ENCODE measurements around the gene ALS2CL.
"Not testable (repeated sequence)": the region's sequence is repeated elsewhere in the genome, so short reads cannot be mapped to it uniquely, and the experiment has no call there.

The ALS2CL gene, protein sequence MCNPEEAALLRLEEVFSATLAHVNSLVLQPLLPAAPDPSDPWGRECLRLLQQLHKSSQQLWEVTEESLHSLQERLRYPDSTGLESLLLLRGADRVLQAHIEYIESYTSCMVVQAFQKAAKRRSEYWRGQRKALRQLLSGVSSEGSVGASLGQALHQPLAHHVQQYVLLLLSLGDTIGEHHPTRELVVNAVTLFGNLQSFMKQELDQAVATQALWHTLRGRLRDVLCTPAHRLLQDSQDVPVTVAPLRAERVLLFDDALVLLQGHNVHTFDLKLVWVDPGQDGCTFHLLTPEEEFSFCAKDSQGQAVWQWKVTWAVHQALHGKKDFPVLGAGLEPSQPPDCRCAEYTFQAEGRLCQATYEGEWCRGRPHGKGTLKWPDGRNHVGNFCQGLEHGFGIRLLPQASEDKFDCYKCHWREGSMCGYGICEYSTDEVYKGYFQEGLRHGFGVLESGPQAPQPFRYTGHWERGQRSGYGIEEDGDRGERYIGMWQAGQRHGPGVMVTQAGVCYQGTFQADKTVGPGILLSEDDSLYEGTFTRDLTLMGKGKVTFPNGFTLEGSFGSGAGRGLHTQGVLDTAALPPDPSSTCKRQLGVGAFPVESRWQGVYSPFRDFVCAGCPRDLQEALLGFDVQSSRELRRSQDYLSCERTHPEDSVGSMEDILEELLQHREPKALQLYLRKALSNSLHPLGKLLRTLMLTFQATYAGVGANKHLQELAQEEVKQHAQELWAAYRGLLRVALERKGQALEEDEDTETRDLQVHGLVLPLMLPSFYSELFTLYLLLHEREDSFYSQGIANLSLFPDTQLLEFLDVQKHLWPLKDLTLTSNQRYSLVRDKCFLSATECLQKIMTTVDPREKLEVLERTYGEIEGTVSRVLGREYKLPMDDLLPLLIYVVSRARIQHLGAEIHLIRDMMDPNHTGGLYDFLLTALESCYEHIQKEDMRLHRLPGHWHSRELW

DNA sequence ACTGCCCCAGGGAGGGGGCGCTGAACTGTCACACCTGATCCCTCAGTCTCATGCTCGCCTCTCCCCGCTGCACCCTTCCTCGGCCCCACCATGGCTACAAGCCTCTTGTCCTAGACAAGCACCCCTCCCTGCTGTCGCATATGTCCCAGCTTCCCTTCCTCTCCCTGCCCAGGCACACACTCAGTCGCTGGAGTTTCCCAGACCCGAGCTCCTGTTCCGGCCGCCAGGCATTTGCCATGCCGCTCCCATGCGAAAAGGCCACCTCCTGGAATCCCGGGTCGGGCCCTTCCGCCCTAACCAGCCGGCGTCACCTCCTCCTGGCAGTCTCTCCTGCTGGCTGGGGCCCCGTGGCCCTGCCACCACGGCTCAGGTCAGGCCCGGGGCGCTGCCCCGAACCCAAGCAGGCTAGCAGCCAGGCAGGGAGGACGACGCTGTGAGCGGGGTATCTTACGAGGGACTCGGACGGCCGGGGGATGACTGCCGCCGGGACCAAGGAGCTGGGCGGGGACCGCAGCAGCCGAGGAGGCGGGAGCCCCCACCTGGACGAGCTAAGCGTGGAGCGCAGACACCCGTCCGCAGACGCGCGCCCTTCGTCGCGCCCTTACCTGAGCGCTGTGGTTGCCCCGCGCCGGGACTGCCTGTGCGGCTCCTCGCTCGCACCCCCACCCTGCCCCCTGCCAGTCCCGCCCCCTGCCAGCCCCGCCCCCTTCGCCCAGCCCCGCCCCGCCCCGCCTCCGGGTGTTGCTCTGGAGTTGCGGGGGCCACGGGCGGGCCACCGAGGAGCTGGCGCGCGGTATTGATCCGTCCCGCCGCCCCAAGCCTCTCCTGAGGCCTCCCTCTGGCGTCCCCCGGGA, at the start of gene ALS2CL:
Gene ALS2CL (minus strand): TSS at position 642 of the 854 bp plus-strand sequence. CDS start 4,239 bp downstream, outside the sequence.
- peak; percentile 86 for DNase-seq

DNA sequence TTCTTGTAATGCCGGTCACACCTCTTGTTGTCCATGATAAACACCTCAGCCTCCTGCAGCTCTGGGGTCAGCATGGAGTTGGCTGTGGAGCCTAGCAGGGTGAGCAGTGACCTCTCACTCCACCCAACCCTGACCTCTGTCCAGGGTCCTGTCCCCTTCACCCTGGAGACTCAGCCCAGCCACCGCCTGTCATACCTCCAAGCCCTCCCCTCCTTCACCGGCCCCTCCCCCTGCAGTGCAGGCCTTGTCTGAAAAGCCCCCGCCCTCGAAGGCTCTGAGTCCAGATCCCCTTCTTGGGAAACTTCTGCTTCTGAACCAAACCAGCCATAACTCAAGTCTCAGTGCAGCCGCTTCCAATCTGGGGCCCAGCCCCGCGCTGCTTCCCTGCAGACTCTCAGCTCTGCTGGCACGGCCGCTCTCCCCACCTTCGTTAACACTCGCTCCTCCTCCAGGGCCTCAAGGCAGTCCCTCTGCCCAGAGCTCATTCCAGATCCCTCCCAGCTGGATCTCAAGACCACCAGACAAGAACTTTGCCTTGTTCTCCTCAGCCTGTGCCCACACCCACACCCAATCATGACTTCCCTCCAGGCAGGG, 49.6 kb upstream of the ALS2CL start:
- no peak for DNase-seq

DNA sequence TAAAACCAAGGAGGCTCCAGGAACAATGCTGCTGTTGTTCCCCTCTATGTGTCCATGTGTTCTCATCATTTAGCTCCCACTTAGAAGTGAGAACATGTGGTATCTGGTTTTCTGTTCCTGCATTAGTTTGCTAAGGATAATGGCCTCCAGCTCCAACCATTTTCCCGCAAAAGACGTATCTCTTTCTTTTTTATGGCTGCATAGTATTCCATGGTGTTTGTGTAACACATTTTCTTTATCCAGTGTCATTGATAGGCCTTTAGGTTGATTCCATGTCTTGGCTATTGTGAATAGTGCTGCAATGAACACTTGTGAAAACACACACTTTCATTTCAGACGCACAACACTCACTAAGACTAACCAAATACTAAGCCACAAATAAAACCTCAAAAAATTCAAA, 46.1 kb upstream of the ALS2CL start:
- DNase-seq: not testable (repeated sequence)

DNA sequence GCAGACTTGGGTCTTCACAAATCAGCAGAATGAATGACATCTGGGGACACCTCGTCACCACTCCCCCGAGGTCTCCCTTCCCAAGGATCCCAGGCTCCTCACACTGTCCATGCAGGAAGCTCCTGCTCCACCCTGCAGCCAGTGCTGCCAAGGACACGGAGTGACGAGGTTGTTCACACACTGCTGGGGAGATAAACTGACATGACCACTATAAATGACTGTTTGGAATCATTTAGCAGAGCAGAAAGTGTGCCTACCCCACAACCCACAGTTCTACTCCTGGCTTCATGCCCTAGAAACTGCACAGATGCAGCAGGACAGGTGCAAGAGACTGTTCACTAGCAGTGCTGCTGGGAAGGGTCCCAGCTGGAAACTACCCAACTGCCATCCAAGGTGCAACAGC, 43.9 kb upstream of the ALS2CL start:
- no peak for DNase-seq

DNA sequence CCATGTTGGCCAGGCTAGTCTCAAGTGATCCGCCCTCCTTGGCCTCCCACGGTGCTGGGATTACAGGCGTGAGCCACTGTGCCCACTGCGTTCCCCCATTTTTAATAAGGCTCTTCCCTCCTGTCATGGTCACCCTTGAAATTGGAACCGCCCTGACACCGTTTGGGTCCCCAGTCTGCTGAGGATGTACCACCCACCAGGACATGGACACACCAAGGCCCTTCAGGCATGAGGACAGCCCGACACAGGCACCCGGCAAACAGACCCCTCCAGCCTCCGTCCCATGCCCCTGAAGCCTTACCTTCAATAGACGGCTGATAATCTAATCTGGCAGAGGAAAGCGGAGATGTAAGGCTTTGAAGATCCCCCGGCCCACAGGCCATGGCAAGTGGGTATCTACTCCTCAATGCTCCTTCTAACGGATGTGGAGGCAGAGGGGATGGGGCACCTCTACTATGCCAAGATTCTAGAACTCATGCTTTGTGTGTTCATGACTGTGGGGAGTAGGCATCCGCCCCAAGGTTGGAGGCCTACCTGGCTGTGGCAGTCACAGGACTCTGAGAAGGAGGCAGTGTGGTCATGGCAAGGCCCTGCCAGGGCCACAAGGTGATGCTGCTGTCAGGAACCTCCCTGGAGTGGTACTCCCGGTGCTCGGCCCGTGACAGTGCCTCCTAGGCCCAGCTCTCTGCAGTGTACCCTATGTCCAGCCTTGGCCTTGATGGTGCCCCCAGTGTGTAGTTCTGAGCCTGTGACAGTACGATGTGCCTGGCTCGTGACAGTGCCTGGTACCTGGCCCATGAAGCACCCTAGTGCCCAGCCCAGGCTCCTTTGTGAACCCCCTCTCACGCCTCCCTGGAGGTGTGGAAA, 42.8 kb upstream of the ALS2CL start:
- DNase-seq: no peak

DNA sequence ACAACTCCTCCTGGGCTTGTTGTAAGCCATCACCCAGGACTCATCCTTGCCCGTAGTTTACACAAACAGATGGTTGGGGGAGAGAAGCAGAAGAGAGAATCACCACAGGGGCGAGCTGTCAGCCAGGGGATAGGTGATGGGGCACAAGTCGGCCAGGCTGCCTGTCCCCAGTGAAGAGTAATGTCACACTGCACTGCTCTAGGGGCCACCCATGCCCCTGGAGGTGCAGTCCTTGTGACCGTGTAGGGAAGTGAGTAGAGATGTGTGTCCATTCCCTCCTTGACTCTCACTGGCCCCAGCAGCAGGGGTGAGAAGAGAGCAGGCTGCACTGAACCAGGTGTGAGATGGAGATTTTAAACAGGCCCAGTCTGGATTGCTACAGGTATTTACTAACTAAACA, 41.3 kb upstream of the ALS2CL start:
- DNase-seq: no peak

DNA sequence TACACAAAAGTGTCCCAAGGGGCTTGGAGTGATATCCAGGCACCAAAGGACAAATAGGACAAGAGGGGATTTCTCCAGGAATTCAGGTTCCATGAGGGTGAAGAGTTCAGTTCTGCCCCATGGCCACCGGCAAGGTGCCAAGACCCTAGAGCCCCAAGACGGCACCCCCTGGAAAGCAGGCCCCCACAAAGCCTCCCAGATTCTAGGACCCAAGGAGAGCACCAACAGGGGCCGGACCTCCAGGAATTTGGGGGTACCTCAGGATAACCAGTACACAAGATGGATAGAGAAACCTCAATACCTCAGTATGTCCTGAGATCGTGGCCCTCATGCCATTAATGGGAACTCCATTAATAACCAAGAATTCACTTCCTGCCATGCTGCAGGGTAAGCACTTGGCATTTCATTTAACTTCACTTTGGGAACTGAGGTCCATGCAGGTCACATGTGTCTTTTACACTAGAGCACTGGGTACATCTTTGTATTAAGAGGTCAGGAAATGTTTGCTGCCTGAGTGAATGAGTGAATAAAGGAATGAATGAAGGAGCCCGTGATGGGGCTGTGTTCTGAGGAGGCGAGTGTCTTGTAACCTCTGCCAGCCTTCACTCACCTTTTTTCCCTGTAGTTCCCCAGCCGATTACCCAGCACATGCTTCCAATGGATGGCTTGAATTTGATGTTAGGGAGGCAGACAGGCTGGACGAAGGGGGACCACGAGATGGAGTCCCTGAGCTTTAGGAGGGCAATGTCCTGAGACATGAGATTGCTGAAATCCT, 39.7 kb upstream of the ALS2CL start:
- no peak for DNase-seq

DNA sequence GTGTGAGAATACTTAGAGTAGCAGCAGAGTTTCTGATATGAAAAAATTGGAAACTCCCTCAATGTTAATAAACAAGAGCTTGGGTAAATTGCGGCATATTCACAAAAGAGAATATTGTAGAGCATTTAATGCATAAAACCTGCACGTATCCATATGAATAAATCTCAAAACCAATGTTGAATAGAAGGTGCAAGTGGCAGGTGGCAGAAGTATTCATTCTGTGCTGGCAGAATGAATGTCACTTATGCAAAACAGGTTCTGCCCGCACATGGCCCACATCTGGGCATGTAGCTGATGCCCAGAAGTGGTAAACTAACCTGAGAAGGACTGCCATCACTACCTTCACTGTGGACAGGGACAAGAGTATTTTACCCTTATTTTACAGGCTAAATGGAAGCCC, 38.3 kb upstream of the ALS2CL start:
- no peak for DNase-seq

DNA sequence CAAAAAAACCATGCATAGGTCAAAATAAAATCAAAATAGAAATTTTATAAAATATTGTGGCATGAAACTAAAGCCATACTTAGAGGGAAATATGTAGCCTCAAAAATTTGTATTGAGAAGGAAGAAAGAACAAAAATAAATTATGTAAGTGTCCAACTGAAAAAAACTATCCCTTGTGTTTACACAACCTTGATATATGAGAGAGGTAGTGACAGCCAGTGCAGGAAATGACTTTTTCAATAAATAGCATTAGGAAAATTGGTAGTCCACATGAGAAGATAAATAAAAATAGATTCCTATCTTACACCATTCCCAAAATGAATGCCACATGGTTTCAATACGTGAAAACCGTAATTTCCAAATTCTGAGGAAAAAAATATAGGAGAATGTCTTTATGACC, 37.3 kb upstream of the ALS2CL start:
- DNase-seq: no peak

DNA sequence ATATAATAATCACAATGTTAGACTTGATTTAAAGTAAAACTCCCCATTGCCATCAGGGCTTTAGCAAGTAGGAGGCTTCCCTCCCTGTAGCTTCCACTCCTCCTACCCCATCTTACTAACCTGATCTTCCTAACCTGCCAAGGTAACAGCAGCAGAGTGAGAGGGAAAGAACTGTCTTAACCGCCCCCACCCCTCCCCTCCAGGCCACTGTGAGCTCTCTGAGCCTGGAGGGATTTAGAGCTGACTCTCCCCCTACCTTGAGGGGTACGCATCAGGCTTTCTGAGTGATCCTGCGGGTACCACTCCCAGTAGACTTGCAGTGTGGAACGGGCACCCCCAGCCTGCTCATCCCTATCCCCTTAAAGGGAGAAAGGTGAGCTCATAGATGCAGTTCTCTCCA, 35.6 kb upstream of the ALS2CL start:
- no peak for DNase-seq

DNA sequence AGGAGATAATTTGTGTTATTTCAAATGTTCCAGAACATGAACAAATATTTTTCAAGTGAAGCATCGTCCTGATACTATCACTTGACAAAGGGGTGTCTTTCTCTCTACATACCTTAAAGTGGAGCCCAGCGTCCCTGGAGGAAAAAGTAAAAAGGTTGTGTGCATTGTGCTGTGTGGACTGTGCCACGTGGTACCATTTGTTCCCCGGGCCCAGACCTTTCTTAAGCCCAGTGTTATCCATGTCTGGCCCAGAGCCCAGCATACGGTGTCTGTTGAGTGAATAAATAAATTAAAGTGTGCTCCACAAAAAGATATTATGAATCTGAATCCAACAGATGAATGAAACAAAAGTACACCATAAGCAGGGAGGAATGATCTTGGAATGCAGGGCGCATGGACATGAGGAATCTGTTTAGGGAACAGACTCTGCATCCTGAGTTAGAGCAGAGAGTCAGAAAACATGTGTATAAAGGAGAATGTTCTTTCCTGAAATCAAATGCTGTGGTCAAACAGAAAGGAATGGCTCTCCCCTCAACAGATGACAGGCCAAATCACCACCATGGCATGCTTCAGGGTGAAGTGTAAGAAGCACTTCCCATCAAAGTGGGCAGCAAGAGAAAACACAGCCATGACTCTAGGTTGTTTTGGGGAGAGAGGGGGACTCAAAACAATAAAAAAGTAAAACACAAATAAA, 32.3 kb upstream of the ALS2CL start:
- no peak for DNase-seq

DNA sequence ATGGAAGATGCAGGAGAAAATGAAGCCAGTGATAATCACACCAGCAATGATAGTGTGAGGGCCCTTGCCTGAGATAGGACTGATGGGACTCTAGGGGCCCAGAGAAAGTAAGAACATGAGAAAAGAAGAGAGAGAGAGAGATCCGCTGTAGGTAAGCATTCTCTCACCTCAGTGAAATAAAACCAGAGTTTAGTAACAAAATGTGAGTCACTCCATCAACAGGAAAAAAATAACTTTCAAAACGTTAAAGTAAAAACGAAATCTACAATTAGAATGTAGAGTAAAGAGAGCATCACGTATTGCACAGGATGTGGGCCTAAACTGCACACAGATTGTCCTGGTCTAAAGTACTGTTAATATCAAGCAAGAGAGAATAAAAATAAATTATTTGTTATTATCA, 30.9 kb upstream of the ALS2CL start:
- no peak for DNase-seq

DNA sequence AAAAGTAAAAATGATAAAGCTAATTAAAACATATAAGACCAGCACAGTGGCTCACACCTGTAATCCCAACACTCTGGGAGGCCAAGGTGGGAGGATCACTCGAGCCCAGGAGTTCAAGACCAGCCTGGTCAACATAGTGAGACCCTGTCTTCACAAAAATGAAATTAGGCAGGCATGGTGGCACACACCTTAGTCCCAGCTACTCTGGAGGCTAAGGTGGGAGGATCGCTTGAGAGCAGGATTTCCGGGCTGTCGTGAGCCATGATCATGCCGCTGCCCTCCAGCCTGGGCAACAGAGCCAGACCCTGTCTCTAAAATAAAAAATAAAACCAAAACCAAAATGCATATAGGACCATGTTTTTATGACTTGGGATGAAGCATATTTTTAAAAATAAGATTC, 29.0 kb upstream of the ALS2CL start:
- DNase-seq: no peak

DNA sequence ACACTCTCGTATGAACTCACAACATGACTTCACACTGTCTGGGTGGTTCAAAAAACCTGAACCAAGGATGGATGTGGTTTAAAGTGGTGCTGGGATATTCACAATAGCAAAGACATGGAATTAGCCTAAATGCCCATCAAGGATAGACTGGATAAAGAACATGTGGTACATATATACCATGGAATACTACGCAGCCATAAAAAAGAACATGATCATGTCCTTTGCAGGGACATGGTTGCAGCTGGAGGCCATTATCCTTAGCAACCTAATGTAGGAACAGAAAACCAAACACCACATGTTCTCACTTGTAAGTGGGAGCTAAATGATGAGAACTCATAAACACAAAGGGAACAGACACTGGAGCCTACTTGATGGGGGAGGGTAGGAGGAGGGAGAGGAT, 27.5 kb upstream of the ALS2CL start:
- DNase-seq: no peak

DNA sequence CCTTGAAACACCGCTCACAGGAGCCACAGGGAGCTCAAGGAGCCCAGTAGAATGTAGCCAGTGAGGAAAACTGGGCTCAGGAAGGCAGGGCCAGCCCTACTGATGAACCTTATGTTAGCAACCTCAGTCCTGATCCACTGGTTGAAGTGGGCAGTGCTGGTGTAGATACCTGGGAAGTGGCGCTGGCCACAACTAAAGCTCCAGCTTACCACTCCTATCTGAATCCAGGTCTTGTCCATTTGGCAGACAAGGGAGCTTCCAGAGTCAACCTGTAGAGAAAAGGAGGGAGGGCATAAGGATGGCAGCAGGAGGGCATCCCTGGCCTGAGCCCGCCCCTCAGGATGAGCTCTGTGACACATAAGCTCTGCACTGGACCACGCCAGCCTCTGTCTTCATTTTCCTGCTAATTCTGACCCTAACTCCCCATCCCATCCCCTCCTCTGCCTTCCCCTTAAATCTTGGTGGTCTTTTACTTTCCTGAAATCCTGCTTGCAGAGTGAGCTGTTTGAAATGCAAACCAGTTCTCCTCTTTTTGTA, 26.3 kb upstream of the ALS2CL start:
- DNase-seq: no peak

DNA sequence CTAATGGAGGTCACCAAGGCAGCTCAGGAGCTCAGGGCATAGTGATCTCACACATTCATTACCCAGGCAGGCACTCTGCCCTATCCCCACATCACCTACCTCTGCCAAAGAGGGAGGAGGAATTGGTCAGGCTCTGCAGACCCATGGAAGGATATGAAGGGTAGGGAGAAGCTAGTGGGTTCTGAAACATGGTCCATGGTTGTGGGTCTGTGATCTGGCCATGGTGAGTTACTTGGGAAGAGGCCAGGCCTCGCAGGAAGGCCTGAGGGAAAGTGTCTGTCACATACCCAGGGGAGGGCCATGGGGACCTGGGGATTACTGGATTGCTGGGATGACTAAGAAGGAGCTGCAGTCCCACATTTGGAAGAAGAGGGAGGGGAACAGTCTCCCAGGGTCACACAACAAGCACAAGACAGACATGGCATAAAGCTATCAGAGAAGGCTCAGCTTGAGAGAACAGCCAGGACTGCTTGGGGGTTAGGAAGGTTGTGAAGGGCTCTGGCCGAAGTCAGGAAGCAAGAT, 25.6 kb upstream of the ALS2CL start:
- DNase-seq: no peak

DNA sequence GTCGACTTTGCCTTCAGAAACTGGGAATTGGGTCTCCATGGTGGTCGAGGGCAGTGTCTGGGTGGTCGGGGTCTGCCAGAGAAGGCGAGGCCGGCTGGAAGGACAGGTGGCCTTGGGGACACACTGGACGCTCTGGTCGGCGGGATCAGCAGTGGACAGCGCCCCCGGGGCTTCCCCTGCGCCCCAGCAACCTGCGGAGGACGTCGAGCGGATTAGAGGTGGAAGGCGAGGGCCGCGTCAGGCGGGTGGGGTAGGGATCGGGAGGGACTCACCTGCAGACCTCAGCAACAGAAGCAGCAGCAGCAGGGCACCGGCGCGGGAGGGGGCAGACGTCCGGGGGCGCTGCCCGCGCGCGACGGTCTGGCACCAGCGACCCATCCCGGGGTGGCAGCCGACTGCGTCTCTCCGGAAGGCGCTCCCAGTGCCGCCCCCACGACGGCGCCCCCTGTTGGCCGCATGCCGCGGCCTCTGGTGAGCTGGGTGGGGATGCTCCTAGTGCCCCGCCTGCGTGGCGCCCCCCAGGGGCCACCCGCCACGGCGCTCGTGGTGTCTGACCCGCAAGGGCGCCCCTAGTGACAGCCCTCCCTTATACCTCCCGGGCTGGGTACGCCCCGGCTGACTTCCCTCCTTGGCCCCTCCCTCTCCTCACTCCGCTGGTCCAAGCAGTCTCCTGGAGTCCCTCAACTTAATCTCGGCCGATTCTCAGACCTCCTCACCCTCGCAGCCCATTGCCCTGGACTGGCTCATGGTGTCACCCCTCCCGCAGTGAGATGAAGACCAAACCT, 24.2 kb upstream of the ALS2CL start, which contains the start of gene PRSS50:
Gene PRSS50 (minus strand): TSS at position 423 of the 785 bp plus-strand sequence. CDS start 45 bp downstream, at position 378.
- DNase-seq: peak; percentile 88
